OCI-LY1 (cell line): Measurements from ENCODE around the gene PLEK.

Source experiments
- EZH2 ChIP-seq: fragments of 200-600 bp; sonication (generic), shearing (Covaris generic); IDR thresholded peaks from 2 replicates; pipeline ENCODE4 v1.8.0; 2017; ENCODE audit warnings: borderline replicate concordance, mixed run types, mild to moderate bottlenecking, antibody characterized with exemption, low read length, moderate library complexity, mixed read lengths
- TF ChIP-seq, protein P1 (sequence below): fragments of 200-600 bp; sonication (generic), shearing (Covaris generic); IDR thresholded peaks from 2 replicates; pipeline ENCODE4 v1.5.1; 2017; ENCODE audit warnings: mild to moderate bottlenecking, antibody characterized with exemption, low read length, moderate library complexity, mixed read lengths

DNA sequence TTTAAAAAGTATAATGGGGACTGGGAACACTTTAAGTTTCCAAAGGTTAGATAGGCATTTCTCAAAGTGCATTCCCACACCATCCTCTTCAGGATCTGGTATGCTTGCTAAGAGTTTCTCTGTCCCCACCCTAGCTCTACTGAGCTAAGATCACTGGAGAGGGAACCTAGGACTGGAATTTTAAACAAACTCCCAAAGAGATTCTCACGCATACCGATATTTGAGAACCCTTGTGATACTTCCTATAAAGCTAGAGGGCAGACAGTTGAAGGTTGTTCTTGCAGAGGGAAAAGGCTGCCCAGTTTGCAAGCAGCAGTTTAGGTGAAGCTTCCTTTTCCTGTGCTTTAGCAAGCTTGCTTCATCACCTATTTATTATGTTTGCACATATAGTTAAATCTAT lies 49.0 kb upstream of the PLEK start:
- TF ChIP-seq, protein P1, sequence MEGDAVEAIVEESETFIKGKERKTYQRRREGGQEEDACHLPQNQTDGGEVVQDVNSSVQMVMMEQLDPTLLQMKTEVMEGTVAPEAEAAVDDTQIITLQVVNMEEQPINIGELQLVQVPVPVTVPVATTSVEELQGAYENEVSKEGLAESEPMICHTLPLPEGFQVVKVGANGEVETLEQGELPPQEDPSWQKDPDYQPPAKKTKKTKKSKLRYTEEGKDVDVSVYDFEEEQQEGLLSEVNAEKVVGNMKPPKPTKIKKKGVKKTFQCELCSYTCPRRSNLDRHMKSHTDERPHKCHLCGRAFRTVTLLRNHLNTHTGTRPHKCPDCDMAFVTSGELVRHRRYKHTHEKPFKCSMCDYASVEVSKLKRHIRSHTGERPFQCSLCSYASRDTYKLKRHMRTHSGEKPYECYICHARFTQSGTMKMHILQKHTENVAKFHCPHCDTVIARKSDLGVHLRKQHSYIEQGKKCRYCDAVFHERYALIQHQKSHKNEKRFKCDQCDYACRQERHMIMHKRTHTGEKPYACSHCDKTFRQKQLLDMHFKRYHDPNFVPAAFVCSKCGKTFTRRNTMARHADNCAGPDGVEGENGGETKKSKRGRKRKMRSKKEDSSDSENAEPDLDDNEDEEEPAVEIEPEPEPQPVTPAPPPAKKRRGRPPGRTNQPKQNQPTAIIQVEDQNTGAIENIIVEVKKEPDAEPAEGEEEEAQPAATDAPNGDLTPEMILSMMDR: no peak
- TF ChIP-seq EZH2: no peak
